Upper lobe of right lung (tissue), 1 donor: Measurements from ENCODE around the gene SECISBP2. TPM values are rescaled to one million over a fixed set of nuclear protein-coding genes. Genes with fewer than 3 reads are reported as not detected.
"Not testable (repeated sequence)": the region's sequence is repeated elsewhere in the genome, so short reads cannot be mapped to it uniquely, and the experiment has no call there.

Experiments
- ATAC-seq: fragments of 200-7000 bp; cut with Tn5 transposase; one replicate; pipeline ENCODE4 v1.9.1; 2020; ENCODE audit warnings: mild to moderate bottlenecking, moderate library complexity
- DNase-seq: peaks from one replicate; pipeline ENCODE4 v3.0.0-alpha.2; 2020
- H3K27ac ChIP-seq: fragments of 200-600 bp; one replicate; pipeline ENCODE4 v1.8.0; 2022
- H3K27me3 ChIP-seq: fragments of 200-600 bp; one replicate; pipeline ENCODE4 v1.8.0; 2022; ENCODE audit warnings: mild to moderate bottlenecking
- H3K36me3 ChIP-seq: fragments of 200-600 bp; one replicate; pipeline ENCODE4 v1.8.0; 2022
- H3K4me1 ChIP-seq: fragments of 200-600 bp; one replicate; pipeline ENCODE4 v1.8.0; 2022
- H3K4me3 ChIP-seq: fragments of 200-600 bp; one replicate; pipeline ENCODE4 v1.8.0; 2022; ENCODE audit warnings: mild to moderate bottlenecking
- H3K9me3 ChIP-seq: fragments of 200-600 bp; one replicate; pipeline ENCODE4 v1.8.0; 2022
- intact Hi-C: fragments of 100-400 bp; cut with DNase I; formaldehyde crosslinking; loops from one replicate; pipeline ENCODE4 v1.11.0; 2022
- long read RNA-seq: library from polyadenylated mRNA; unstranded; transcript quantifications from one replicate; pipeline ENCODE4 v2.0.0, GENCODE V29; 2021
- total RNA-seq: library from RNA; stranded (reverse); fragmentation: NEBNext Ultra II Directional; extraction: Animal tissue kit (Norgen Biotek cat#: 25700); gene quantifications from one replicate; pipeline ENCODE4 v1.2.1, GENCODE V29; 2021
- TF ChIP-seq, protein P1 (sequence below): fragments of 200-600 bp; IDR thresholded peaks from one replicate; pipeline ENCODE4 v1.8.0; 2022; ENCODE audit warnings: antibody characterized with exemption
- donor health status: DM: no; HTN: yes; CAD: no; lungs with severe emphysema.

SECISBP2 gene, protein sequence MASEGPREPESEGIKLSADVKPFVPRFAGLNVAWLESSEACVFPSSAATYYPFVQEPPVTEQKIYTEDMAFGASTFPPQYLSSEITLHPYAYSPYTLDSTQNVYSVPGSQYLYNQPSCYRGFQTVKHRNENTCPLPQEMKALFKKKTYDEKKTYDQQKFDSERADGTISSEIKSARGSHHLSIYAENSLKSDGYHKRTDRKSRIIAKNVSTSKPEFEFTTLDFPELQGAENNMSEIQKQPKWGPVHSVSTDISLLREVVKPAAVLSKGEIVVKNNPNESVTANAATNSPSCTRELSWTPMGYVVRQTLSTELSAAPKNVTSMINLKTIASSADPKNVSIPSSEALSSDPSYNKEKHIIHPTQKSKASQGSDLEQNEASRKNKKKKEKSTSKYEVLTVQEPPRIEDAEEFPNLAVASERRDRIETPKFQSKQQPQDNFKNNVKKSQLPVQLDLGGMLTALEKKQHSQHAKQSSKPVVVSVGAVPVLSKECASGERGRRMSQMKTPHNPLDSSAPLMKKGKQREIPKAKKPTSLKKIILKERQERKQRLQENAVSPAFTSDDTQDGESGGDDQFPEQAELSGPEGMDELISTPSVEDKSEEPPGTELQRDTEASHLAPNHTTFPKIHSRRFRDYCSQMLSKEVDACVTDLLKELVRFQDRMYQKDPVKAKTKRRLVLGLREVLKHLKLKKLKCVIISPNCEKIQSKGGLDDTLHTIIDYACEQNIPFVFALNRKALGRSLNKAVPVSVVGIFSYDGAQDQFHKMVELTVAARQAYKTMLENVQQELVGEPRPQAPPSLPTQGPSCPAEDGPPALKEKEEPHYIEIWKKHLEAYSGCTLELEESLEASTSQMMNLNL
- 58.0 TPM for total RNA-seq
- long read RNA-seq, transcript SECISBP2-202 (17 exons, 3,462 nt), result major isoform, 17 of 88 reads
- long read RNA-seq, partial matches to known transcripts, result 27 of 88 reads
- long read RNA-seq, other reads (novel, unspliced or antisense), result 41 of 88 reads

DNA sequence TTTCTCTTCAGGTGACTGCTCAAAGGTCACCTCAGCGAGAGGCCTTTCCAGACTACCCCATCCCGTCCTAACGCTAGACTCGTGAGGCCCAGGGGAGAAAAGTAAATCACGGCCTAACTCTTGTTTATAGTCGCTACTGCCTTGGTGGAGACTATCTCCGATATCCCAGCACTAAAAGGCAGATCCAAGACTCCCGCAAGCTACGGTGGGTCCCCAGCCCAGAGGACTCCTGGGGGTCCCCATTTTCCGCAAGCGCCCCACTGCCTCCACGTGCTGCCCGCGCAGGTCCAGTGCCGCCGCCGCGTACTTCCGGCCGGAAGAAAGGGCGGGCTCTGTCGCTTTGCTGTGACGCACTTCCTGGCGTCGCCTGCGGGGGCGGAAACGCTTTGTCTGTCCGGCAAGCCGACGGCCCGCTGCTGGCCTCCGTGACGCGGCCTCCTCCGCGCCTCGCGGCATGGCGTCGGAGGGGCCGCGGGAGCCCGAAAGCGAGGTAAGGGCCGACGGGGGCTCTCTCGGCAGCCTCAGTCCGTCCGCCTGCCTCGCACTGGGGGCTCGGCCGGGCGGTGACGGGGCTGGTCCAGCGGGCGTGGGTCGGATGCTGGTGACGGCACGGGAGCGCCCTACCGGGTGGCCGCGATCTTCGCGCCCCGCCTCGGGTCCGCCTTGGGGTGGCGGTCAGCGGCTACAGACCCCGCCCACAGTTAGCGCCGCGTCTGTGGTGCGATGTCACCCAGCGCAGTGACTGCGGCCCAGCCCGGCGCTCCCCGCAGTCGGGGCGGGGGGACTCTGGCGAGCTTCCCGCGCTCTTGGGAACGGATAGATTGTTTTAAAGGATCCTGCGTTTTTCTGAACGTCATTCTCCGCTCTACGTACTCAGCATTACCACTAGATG, at the start of gene SECISBP2:
Gene SECISBP2, plus strand, starts transcription at position 378 of the 892 bp plus-strand sequence. Its CDS starts 77 bp downstream, at position 455.
- Histone ChIP-seq H3K4me1 (peaks cover 26% of the 10 kb centered on the region), H3K4me3 (peak within 1 kb of the TSS; percentile 67), H3K9me3 (no peaks in the 10 kb centered on the region), H3K27me3 (no peaks in the 10 kb centered on the region), H3K36me3 (peaks cover 21% of the 10 kb centered on the region), H3K27ac (peak within 1 kb of the TSS; percentile 99)
- peak; percentile 99 for ATAC-seq
- TF ChIP-seq, protein P1, sequence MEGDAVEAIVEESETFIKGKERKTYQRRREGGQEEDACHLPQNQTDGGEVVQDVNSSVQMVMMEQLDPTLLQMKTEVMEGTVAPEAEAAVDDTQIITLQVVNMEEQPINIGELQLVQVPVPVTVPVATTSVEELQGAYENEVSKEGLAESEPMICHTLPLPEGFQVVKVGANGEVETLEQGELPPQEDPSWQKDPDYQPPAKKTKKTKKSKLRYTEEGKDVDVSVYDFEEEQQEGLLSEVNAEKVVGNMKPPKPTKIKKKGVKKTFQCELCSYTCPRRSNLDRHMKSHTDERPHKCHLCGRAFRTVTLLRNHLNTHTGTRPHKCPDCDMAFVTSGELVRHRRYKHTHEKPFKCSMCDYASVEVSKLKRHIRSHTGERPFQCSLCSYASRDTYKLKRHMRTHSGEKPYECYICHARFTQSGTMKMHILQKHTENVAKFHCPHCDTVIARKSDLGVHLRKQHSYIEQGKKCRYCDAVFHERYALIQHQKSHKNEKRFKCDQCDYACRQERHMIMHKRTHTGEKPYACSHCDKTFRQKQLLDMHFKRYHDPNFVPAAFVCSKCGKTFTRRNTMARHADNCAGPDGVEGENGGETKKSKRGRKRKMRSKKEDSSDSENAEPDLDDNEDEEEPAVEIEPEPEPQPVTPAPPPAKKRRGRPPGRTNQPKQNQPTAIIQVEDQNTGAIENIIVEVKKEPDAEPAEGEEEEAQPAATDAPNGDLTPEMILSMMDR, result peak; percentile 76
- DNase-seq, result peak; percentile 99
- intact Hi-C loops, result no loop called here

DNA sequence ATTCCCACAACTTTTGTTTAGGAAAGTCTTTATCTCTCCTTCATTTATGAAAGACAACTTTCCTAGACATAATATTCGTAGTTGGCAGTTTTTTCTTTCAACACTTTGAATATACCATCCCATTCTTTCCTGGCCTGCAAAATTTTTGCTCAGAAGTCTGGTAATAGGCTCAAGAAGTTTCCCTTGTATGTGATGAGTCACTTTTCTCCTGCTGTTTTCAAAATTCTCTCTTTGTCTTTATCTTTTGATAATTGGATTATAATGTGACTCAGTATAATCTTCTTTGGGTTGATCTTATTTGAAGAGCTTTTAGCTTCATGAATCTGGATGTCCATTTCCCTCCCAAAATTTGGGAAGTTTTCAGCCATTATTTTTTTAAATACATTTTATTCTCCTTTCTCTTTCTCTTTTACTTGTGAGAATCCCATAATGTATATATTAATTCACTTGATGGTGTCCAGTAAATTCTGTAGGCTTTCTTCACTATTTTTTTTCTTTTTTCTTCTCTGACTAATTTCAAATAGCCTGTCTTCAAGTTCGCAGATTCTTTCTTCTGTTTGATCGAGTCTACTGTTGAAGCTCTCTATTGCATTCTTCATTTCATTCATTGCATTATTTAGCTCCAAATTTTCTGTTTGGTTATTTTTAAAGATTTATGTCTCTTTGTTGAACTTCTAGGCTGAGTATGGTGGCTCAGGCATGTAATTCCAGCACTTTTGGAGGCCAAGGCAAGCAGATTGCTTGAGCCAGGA, 44.6 kb upstream of the SECISBP2 start:
- ATAC-seq, result no peak
- TF ChIP-seq, protein P1, result no peak
- Histone ChIP-seq H3K9me3 (peaks cover 13% of the 10 kb centered on the region), H3K27me3 (no peaks in the 10 kb centered on the region), H3K36me3 (no peaks in the 10 kb centered on the region), H3K27ac (no peak overlapping the region), H3K4me3 (no peak overlapping the region), H3K4me1 (no peaks in the 10 kb centered on the region)
- intact Hi-C loops, result no loop called here
- DNase-seq, result no peak

DNA sequence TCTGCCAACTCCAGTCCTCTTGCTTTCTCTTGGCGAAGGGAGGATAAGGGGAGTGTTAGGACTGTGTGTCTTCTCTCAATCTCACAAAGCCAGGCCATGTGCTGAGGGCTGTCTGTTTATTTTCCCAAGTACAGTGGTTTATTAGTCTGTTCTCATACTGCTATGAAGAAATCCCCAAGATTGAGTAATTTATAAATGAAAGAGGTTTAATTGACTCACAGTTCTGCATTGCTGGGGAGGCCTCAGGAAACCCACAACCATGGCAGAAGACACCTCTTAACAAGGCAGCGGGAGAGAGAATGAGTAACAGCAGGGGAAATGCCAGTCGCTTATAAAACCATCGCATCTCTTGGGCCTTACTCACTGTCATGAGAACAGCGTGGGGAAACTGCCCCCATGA, 43.5 kb upstream of the SECISBP2 start:
- TF ChIP-seq, protein P1, result no peak

DNA sequence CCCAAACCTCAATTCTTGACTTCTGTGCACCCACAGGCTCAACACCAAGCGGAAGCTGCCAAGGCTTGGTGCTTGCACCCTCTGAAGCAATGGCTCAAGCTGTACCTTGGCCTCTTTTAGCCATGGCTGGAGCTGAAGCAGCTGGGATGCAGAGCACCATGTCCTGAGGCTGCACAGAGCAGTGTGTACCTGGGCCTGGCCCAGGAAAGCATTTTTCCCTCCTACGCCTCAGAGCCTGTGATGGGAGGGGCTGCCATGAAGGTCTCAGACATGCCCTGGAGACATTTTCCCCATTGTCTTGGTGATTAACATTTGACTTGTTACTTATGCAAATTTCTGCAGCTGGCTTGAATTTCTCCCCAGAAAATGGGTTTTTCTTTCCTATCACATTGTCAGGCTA, 42.3 kb upstream of the SECISBP2 start:
- H3K4me1 ChIP-seq, ATAC-seq, intact Hi-C loops, H3K27ac ChIP-seq, DNase-seq, H3K27me3 ChIP-seq, H3K36me3 ChIP-seq, H3K4me3 ChIP-seq: not testable (repeated sequence)
- peaks cover 13% of the 10 kb centered on the region for H3K9me3 ChIP-seq

More for the DNA sequence above, 43.5 kb upstream of the SECISBP2 start:
- no peak for ATAC-seq
- intact Hi-C loops, result no loop called here
- H3K4me1 ChIP-seq, result no peaks in the 10 kb centered on the region
- no peaks in the 10 kb centered on the region for H3K36me3 ChIP-seq
- no peaks in the 10 kb centered on the region for H3K27me3 ChIP-seq
- no peak for DNase-seq
- H3K27ac ChIP-seq, result no peak overlapping the region
- peaks cover 13% of the 10 kb centered on the region for H3K9me3 ChIP-seq
- H3K4me3 ChIP-seq, result no peak overlapping the region

DNA sequence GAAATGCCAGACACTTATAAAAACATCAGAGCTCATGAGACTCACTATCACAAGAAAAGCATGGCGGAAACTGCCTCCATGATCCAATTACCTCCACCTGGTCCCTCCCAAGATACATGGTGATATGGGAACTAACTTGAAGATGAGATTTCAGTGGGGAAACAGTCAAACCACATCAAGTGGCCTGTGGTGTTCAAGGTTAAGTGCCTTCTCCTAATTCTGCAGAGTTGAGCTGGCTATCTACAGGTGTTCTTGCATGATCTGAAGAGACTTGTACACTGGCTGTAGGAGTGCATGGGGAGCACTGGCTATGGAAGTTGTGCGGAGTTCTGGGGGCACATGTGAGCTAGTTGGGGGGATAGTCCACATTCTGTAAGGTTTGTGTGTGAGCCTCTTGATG, 41.3 kb upstream of the SECISBP2 start:
- DNase-seq (no peak), ATAC-seq (no peak)
- Histone ChIP-seq H3K9me3 (peaks cover 13% of the 10 kb centered on the region), H3K27ac (no peak overlapping the region), H3K27me3 (no peaks in the 10 kb centered on the region), H3K36me3 (no peaks in the 10 kb centered on the region), H3K4me1 (peaks cover under 1% of the 10 kb centered on the region), H3K4me3 (no peak overlapping the region)
- intact Hi-C loops, result no loop called here
- TF ChIP-seq, protein P1, result no peak
